Chondrocyte (in vitro differentiated cells): Measurements from ENCODE around the gene SLC13A2. TPM values are rescaled to one million over a fixed set of nuclear protein-coding genes. Genes with fewer than 3 reads are reported as not detected.
"Not testable (repeated sequence)": the region's sequence is repeated elsewhere in the genome, so short reads cannot be mapped to it uniquely, and the experiment has no call there.

Experiments
- DNase-seq: peaks from one replicate; pipeline ENCODE4 v3.0.0; 2021; ENCODE audit warnings: mixed read lengths, low spot score
- H3K27ac Mint-ChIP-seq: one replicate; pipeline ENCODE4 v1.8.0; 2021; ENCODE audit warnings: mild to moderate bottlenecking, moderate library complexity, mixed read lengths; ENCODE audit not compliant: unreplicated experiment
- H3K27me3 Mint-ChIP-seq: 2 replicates; pipeline ENCODE4 v1.8.0; 2021; ENCODE audit warnings: low read depth, mixed read lengths
- H3K36me3 Mint-ChIP-seq: 2 replicates; pipeline ENCODE4 v1.8.0; 2021; ENCODE audit warnings: low read depth, mixed read lengths
- H3K4me1 Mint-ChIP-seq: 2 replicates; pipeline ENCODE4 v1.8.0; 2021; ENCODE audit warnings: low read depth, mild to moderate bottlenecking, mixed read lengths
- H3K4me3 Mint-ChIP-seq: one replicate; pipeline ENCODE4 v1.8.0; 2021; ENCODE audit warnings: mild to moderate bottlenecking, moderate library complexity, mixed read lengths; ENCODE audit not compliant: unreplicated experiment
- H3K9me3 Mint-ChIP-seq: 2 replicates; pipeline ENCODE4 v1.8.0; 2021; ENCODE audit warnings: low read depth, mixed read lengths
- total RNA-seq: library from RNA; stranded (reverse); gene quantifications from 3 replicates; pipeline ENCODE4 v1.2.1, GENCODE V29; 2021
- TF ChIP-seq, protein P1 (sequence below): fragments of 200-600 bp; sonication (generic); IDR thresholded peaks from 2 replicates; pipeline ENCODE4 v1.5.0; 2021; ENCODE audit warnings: antibody characterized with exemption, mild to moderate bottlenecking, moderate library complexity

SLC13A2 gene
- total RNA-seq, 1 donor from 2014 or later = not detected

DNA sequence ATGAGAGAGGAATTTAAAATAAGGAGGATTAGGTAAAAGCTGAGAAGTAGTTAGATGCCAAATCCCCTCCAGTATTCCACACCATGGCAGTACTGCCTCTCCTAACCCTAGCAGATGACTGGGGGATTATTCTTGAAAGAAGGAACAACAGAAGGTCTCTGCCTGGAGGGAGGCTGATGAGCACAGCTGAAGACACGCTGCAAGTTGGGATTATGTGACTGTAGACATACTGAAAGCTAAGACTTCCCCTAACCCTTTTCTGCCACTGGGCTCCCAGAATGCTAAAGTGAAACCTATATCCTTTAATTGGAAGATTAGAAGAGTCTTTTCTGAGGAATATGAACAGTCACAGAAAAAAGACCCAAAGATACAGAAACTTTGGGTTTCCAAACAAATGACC, 39.7 kb upstream of the SLC13A2 start:
- DNase-seq = no peak
- Mint-ChIP-seq H3K36me3 (no peaks in the 10 kb centered on the region), H3K9me3 (no peaks in the 10 kb centered on the region), H3K27ac (no peak overlapping the region), H3K4me3 (no peak overlapping the region), H3K27me3 (peaks cover 44% of the 10 kb centered on the region), H3K4me1 (no peaks in the 10 kb centered on the region)
- TF ChIP-seq, protein P1, sequence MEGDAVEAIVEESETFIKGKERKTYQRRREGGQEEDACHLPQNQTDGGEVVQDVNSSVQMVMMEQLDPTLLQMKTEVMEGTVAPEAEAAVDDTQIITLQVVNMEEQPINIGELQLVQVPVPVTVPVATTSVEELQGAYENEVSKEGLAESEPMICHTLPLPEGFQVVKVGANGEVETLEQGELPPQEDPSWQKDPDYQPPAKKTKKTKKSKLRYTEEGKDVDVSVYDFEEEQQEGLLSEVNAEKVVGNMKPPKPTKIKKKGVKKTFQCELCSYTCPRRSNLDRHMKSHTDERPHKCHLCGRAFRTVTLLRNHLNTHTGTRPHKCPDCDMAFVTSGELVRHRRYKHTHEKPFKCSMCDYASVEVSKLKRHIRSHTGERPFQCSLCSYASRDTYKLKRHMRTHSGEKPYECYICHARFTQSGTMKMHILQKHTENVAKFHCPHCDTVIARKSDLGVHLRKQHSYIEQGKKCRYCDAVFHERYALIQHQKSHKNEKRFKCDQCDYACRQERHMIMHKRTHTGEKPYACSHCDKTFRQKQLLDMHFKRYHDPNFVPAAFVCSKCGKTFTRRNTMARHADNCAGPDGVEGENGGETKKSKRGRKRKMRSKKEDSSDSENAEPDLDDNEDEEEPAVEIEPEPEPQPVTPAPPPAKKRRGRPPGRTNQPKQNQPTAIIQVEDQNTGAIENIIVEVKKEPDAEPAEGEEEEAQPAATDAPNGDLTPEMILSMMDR = no peak

DNA sequence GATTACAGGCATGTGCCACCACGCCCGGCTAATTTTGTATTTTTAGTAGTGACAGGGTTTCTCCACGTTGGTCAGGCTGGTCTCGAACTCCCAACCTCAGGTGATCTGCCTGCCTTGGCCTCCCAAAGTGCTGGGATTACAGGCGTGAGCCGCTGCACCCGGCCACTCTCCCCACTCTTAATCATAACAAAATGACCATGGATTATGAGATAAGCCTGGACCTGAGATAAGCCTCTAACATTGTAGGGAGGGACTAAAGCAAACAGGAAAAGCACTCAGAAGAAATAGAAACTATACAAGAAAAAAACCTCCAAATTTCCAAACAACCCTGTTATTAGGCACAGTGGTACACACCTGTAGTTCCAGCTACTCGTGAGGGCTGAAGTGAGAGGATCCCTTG, 39.1 kb upstream of the SLC13A2 start:
- DNase-seq, H3K36me3 Mint-ChIP-seq, H3K4me3 Mint-ChIP-seq, H3K4me1 Mint-ChIP-seq, H3K27ac Mint-ChIP-seq, H3K9me3 Mint-ChIP-seq: not testable (repeated sequence)
- H3K27me3 Mint-ChIP-seq = peaks cover 48% of the 10 kb centered on the region

DNA sequence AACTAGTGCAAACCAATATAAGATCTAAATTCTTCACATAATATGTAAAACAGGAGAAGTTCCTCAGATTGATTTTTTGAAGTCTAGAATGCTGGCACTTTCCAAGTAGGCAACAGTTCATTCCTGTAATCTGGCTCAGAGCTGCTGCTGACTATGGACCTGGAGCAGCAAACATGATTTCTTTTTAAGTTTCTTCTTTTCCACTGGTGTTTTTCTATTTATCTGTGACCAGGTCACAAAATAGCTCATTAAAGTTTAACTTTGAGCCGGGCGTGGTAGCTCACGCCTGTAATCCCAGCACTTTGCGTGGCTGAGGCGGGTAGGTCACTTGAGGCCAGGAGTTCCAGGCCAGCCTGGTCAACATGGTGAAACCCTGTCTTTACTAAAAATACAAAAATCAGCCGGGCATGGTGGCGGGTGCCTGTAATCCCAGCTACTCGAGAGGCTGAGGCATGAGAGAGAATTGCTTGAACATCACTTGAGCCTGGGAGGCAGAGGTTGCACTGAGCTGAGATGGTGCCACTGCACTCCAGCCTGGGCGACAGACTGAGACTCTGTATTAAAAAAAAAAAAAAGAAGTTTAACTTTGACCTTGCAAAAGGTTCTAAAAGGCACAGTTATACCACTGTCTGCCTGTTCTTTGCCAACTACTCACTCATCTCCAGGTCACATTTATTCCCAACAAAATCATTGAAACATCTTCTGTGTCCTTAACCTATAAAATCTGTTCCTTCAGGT, 29.4 kb upstream of the SLC13A2 start:
- TF ChIP-seq, protein P1 = no peak
- no peak for DNase-seq
- H3K4me1 Mint-ChIP-seq = no peaks in the 10 kb centered on the region
- no peak overlapping the region for H3K4me3 Mint-ChIP-seq
- H3K36me3 Mint-ChIP-seq = no peaks in the 10 kb centered on the region
- no peak overlapping the region for H3K27ac Mint-ChIP-seq
- peaks cover 32% of the 10 kb centered on the region for H3K27me3 Mint-ChIP-seq
- H3K9me3 Mint-ChIP-seq = peaks cover 5% of the 10 kb centered on the region

DNA sequence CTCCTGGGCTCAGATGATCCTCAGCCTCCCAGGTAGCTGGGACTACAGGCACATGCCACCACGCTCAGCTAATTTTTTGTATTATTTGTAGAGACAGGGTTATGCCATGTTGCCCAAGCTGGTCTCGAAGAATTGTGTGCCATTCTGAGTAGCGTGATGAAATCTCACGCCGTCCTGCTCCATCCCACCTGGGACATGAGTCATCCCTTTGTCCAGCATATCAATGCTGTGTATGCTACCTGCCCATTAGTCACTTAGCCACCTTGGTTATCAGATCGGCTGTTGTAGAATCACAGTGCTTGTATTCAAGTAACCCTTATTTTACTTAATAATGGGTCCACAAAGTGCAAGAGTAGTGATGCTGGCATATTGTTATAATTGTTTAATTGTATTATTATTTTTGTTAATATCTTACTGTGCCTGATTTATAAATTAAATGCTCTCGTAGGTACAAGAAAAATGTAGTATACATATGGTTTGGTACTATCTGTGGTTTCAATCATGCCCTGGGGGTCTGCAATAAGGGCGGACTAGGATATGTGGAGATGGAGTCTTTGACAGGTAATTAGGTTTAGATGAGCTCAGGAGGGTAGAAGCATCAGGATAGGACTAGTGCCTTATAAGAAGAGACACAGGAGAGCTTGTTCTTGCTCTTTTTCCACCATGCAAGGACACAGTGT, 26.6 kb upstream of the SLC13A2 start:
- H3K4me3 Mint-ChIP-seq = no peak overlapping the region
- H3K27me3 Mint-ChIP-seq = peaks cover 40% of the 10 kb centered on the region
- TF ChIP-seq, protein P1 = no peak
- H3K9me3 Mint-ChIP-seq = peaks cover 17% of the 10 kb centered on the region
- H3K27ac Mint-ChIP-seq = no peak overlapping the region
- peaks cover 2% of the 10 kb centered on the region for H3K36me3 Mint-ChIP-seq
- no peak for DNase-seq
- H3K4me1 Mint-ChIP-seq = no peaks in the 10 kb centered on the region

DNA sequence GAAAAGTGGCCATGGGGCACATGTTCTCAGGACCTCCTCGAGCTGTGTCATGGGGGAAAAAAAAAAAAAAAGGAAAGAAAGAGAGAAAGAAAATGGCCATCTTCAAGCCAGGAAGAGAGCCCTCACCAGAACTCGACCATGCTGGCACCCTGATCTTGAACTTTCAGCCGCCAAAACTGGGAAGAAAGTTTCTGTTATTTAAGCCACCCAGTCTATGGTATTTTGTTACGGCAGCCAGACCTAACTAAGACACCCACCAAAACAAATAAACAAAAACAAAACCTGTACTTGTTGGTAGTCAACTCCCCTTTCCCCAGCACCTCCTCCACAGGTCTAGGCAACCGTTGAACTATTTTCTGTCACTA, 26.1 kb upstream of the SLC13A2 start:
- H3K9me3 Mint-ChIP-seq = peaks cover 17% of the 10 kb centered on the region
- no peak overlapping the region for H3K4me3 Mint-ChIP-seq
- no peaks in the 10 kb centered on the region for H3K4me1 Mint-ChIP-seq
- H3K36me3 Mint-ChIP-seq = peaks cover 2% of the 10 kb centered on the region
- peaks cover 41% of the 10 kb centered on the region for H3K27me3 Mint-ChIP-seq
- no peak overlapping the region for H3K27ac Mint-ChIP-seq
- no peak for DNase-seq
- TF ChIP-seq, protein P1 = no peak

DNA sequence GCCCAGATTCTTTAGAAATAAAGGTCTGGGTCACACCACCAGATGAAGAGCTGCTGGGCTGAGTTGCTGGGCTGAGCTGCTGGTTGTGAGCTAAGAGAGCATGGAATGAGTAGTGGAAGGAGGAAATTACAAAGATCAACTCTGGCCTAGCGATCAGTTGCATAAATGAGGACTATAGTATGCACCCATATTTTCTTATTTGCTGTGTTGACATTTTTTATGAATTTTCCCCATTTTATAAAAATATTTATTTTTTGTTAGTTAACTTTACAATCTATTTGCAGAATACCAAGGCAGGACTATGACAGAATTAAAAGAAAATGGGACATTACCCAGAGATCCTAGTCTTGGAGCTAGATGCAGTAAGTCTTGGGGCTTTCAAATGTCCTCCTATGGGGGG, 23.6 kb upstream of the SLC13A2 start:
- no peak overlapping the region for H3K27ac Mint-ChIP-seq
- no peak overlapping the region for H3K4me3 Mint-ChIP-seq
- no peaks in the 10 kb centered on the region for H3K4me1 Mint-ChIP-seq
- TF ChIP-seq, protein P1 = no peak
- H3K27me3 Mint-ChIP-seq = peaks cover 49% of the 10 kb centered on the region
- H3K36me3 Mint-ChIP-seq = peaks cover 2% of the 10 kb centered on the region
- H3K9me3 Mint-ChIP-seq = peaks cover 26% of the 10 kb centered on the region
- DNase-seq = no peak
